Urothelium cell line (cell line): ENCODE measurements around the gene HOXB3.

Experiments
- DNase-seq: peaks from one replicate; pipeline ENCODE4 v3.0.0; 2011; ENCODE audit warnings: low spot score, mixed read lengths
- FAIRE-seq: peaks from 2 replicates; lab custom pipeline; 2011; peaks lifted over from hg19 to GRCh38; lab: Jason Lieb, UNC

Gene HOXB3

GRCh38 chr17:48559840-48560817, 29.9 kb downstream of the HOXB3 start:
- FAIRE-seq (no peak), DNase-seq (no peak)

GRCh38 chr17:48559122-48559839, 30.8 kb downstream of the HOXB3 start:
- FAIRE-seq: no peak
- DNase-seq: no peak

DNA sequence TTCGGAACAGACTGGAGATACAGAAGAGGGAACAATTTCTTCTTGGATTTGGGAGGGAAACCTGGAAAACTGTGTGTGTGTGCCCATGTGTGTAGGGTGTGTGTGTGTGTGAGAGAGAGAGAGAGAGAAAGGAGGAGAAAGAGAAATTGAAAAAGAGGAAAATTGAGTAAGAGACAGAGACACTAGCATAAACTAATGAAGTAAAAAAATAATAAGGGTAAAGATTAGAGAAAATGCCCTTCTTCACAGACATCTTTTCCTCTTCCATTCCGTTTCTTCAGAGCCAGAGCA, 31.3 kb downstream of the HOXB3 start:
- FAIRE-seq: no peak
- no peak for DNase-seq

DNA sequence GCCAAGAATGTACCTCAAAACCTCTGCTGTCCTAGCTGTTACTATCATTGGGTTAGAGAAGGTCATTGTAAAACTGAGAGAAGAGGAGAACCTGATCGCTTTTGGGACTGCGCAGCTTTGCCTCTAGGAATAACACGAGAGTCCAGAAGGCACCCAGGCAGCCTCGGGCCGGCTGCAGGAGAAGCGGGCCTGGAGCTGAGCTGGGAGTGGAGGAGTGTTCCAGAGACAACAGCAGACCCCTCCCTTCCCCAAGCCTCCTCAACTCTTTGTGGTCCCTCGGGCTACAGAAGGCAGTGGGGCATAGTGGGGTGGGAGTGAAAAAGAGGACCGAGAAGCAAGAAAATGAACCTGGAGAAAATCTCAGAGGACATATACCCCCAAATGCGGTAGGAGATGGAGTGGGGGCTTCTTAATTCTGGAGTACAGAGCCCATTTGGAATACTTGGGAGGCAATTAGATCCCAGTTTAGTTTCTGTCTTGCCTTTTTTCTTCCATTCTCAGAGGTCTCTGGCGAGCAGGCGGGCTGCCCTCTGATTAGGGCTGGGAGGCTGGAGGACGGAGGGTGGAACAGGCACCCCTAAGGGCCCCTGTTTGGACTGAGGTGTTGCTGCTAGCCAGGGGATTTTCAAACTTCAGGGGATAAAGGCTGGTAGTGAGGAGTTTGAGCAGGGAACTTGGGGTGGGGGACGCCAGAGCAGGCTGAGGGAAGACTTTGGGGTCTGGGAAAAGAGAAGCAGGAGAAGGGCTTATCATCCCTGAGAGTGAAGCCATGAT, 31.8 kb downstream of the HOXB3 start:
- DNase-seq (no peak), FAIRE-seq (no peak)

DNA sequence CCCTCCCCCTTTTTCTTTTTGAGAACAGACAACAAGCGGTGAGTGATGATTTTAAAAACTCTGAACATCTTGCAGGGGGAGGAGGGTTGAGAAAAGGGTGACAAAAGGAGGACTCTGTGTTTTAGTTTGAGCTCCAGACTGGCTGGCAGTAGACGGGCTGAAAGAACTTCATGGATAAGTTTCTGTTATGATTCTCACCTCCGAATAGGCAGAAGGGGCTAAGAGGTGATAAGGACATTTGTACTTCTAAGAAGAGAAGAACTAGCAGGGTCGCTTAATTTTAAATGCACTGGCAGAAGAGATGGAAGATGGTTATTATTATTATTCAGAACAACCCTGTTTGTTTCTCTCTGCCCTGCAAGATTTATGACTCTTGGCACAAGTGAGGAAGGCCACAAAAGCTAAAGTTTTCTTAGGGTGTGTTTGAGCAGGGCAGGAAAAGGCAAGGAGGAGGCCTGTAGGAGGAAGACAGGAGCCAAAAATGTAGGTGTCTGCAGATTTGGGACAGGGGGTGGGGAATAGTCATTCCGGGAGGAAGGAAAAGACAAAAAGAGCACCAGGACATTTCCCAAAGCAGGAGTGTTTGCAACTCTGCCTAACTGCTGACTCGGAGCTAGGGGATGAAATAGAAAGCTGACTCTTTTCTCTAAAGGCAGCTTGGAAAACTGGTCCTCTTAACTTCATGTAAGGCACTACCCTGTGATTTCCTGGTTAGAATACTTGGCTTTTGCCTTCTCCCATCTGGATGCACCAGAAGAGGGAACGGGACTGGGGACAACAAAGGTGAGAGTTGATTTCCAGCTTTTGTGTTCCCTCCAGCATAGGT, 33.3 kb downstream of the HOXB3 start:
- FAIRE-seq: no peak
- no peak for DNase-seq

- FAIRE-seq (no peak), DNase-seq (no peak)
Measured at GRCh38 chr17:48556229-48556575, 33.8 kb downstream of the HOXB3 start.

GRCh38 chr17:48555258-48556228, 34.5 kb downstream of the HOXB3 start:
- DNase-seq (no peak), FAIRE-seq (no peak)

DNA sequence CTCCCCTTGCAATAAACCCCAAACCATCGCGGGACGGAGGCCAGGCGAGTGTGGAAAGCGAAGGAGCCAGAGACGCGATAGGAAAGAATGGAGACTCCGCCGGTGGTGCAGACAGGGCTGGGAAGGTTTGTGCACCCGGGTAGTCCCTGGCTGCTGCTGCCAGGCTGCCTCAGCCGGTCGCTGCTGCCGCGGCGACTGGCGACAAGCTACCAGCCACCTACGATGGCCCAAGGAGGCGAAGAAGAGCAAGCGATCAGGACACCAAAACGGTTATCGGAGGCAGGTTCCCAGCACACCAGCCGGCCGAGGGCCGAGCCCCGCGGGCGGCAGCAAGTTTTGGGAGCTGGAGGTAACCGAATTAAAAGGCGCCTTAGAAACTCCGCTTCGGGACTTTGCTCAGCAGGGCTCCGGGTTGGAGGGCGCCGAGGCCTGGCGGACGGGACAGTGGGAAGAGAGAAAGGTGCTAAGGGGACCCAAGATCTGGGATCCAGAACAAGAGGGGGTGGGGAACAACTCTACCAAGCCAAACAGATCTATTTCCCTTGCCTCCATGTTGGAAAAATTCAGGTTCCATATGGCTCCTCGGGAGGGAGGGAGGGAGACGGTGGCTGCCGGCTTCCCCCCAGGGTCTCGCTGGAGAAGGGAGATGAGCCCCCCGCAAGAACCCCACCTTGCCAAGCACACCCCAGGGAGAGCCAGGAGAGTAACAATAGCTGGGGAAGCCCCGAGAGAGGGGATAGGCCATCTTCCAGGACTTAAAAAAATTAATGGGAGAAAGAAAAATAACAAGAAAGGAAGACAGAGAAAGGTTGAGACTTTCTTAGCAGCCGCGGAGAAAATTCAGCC, 35.4 kb downstream of the HOXB3 start:
- no peak for FAIRE-seq
- no peak for DNase-seq

- DNase-seq: no peak
- FAIRE-seq: no peak
Measured at GRCh38 chr17:48553826-48554225, 36.2 kb downstream of the HOXB3 start.

DNA sequence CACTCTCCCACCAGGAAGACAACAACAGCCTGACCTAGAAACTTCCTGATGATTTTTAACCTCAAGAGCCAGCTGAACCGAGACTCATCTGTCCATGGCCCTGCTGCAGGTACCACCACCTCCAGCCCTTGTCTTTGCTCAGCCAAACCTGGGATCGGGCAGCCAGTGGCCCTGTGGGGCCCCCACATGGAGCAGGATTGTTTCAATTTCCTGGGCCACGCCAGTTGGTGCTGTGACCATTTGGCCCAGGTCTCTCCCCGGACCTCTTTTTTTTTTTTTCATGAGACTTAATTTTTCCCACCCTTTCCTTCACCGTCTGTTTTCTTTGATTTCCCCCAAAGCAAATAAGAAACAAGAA, 36.9 kb downstream of the HOXB3 start:
- FAIRE-seq (no peak), DNase-seq (no peak)

- no peak for FAIRE-seq
- no peak for DNase-seq
Measured at GRCh38 chr17:48552466-48553189, 37.4 kb downstream of the HOXB3 start.

GRCh38 chr17:48551596-48552465, 38.2 kb downstream of the HOXB3 start:
- DNase-seq (no peak), FAIRE-seq (no peak)

DNA sequence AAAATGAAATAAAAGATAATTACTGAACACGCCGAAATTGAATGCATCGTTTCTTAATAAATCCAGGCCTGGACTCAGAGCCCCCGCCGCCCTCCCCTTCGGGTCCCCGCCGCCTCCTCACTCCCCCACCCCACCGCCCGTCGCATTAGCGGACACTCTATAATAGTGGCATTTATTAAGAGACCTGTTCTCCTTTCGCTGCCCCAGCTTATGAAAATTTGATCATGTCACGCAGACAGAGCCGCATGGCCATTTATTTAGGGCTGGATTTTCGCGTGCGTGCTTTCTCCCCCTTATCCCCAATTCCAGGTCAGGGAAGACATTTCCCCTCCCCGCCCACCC, 38.9 kb downstream of the HOXB3 start:
- FAIRE-seq (no peak), DNase-seq (no peak)

GRCh38 chr17:48550502-48551213, 39.4 kb downstream of the HOXB3 start:
- DNase-seq (no peak), FAIRE-seq (no peak)

GRCh38 chr17:48549914-48550501, 40.0 kb downstream of the HOXB3 start:
- DNase-seq (no peak), FAIRE-seq (no peak)

- no peak for FAIRE-seq
Measured at GRCh38 chr17:48549281-48549630, 40.8 kb downstream of the HOXB3 start.

More at GRCh38 chr17:48549281-48549630, 40.8 kb downstream of the HOXB3 start:
- no peak for DNase-seq
